GOT3 (cell line): ENCODE results near the gene NHSL2.
"Not testable (repeated sequence)": the region's sequence is repeated elsewhere in the genome, so short reads cannot be mapped to it uniquely, and the experiment has no call there.

Experiments used
- DNase-seq: peaks from one replicate; lab custom pipeline; 2025; ENCODE audit warnings: mixed read lengths; lab: John Stamatoyannopoulos, UW

The NHSL2 gene

GRCh38 chrX:72043636-72044035 is 133.0 kb downstream of the NHSL2 start:
- no peak for DNase-seq

- no peak for DNase-seq
Observed at GRCh38 chrX:72045141-72045540, 134.5 kb downstream of the NHSL2 start.

GRCh38 chrX:72045552-72046277 is 135.1 kb downstream of the NHSL2 start:
- DNase-seq, result no peak

GRCh38 chrX:72046447-72046846 is 135.8 kb downstream of the NHSL2 start:
- DNase-seq, result no peak

GRCh38 chrX:72048510-72049455 is 138.1 kb downstream of the NHSL2 start:
- no peak for DNase-seq

- no peak for DNase-seq
Observed at GRCh38 chrX:72050011-72050410, 139.4 kb downstream of the NHSL2 start.

GRCh38 chrX:72051589-72051988 is 140.9 kb downstream of the NHSL2 start:
- DNase-seq, result no peak

GRCh38 chrX:72052415-72053090 is 141.9 kb downstream of the NHSL2 start:
- no peak for DNase-seq

- DNase-seq, result no peak
Observed at GRCh38 chrX:72053508-72053907, 142.9 kb downstream of the NHSL2 start.

GRCh38 chrX:72054779-72055489 is 144.3 kb downstream of the NHSL2 start:
- no peak for DNase-seq

- DNase-seq, result no peak
Observed at GRCh38 chrX:72057331-72057730, 146.7 kb downstream of the NHSL2 start.

GRCh38 chrX:72057849-72058248 is 147.2 kb downstream of the NHSL2 start:
- no peak for DNase-seq

- DNase-seq, result not testable (repeated sequence)
Observed at GRCh38 chrX:72058346-72058745, 147.7 kb downstream of the NHSL2 start.

- no peak for DNase-seq
Observed at GRCh38 chrX:72060196-72060920, 149.7 kb downstream of the NHSL2 start.

GRCh38 chrX:72060921-72061490 is 150.4 kb downstream of the NHSL2 start:
- DNase-seq, result no peak

- no peak for DNase-seq
Observed at GRCh38 chrX:72062916-72063315, 152.3 kb downstream of the NHSL2 start.

- DNase-seq, result no peak
Observed at GRCh38 chrX:72069350-72070160, 158.9 kb downstream of the NHSL2 start.

- DNase-seq, result no peak
Observed at GRCh38 chrX:72071213-72071612, 160.6 kb downstream of the NHSL2 start.

GRCh38 chrX:72073633-72074032 is 163.0 kb downstream of the NHSL2 start:
- no peak for DNase-seq

- no peak for DNase-seq
Observed at GRCh38 chrX:72078411-72078810, 167.8 kb downstream of the NHSL2 start.
